GM19193 (cell line): ENCODE data around the gene ACAA1.

Experiments used
- POLR2A ChIP-seq: IDR thresholded peaks from 4 replicates; pipeline ENCODE4 v1.6.1; 2011; ENCODE audit not compliant: insufficient read depth, insufficient read length; ENCODE audit errors: extremely low read depth

ACAA1 gene, protein sequence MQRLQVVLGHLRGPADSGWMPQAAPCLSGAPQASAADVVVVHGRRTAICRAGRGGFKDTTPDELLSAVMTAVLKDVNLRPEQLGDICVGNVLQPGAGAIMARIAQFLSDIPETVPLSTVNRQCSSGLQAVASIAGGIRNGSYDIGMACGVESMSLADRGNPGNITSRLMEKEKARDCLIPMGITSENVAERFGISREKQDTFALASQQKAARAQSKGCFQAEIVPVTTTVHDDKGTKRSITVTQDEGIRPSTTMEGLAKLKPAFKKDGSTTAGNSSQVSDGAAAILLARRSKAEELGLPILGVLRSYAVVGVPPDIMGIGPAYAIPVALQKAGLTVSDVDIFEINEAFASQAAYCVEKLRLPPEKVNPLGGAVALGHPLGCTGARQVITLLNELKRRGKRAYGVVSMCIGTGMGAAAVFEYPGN

GRCh38 chr3:38136777-38137614 is at the start of gene ACAA1:
TSS of gene ACAA1 (minus strand) at chr3:38137127. CDS start at chr3:38137035, 92 bp downstream.
- peak; percentile 89 for TF ChIP-seq POLR2A

DNA sequence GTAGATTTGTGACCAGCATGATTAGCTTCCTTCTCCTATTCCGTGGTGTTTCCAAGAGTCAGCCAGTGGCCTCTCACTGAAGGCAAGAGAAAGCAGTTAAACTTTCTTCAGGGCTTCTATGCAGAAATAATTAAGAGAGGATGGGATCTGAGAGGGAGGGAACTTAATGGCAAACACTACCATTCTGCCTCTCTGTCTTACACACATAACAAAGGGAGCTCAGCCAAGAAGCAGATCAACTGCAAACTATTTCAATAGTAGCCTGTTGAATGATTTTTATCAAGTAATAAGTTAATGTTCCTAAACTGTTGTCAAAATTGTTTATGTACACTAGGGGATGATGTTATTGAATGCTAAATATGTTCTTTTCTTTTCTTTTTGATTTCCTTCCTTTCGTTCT is 40.3 kb upstream of the ACAA1 start:
- TF ChIP-seq POLR2A, result no peak

GRCh38 chr3:38173834-38174418 is 37.0 kb upstream of the ACAA1 start:
- TF ChIP-seq POLR2A, result no peak

DNA sequence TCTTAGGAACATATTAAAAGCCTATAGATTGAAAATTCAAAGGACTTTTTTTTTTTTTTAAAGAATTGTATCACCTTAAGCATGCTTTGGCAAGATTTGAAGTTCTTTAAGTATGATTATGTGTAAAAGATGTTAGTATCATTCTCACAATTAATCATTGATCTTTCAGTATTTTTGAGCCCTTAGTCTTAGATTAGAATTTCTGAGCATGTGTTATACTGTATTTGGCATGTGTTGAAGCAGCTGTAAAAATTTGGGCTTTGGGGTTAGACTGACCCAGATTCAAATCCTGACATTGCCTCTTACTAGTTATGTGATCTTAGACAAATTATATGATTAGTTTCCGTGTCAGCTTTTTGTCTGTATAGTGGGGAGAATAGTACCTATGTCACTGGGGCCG is 34.7 kb upstream of the ACAA1 start:
- no peak for TF ChIP-seq POLR2A

GRCh38 chr3:38170722-38171121 is 33.8 kb upstream of the ACAA1 start:
- TF ChIP-seq POLR2A, result no peak

GRCh38 chr3:38169027-38169317 is 32.0 kb upstream of the ACAA1 start:
- TF ChIP-seq POLR2A, result no peak

DNA sequence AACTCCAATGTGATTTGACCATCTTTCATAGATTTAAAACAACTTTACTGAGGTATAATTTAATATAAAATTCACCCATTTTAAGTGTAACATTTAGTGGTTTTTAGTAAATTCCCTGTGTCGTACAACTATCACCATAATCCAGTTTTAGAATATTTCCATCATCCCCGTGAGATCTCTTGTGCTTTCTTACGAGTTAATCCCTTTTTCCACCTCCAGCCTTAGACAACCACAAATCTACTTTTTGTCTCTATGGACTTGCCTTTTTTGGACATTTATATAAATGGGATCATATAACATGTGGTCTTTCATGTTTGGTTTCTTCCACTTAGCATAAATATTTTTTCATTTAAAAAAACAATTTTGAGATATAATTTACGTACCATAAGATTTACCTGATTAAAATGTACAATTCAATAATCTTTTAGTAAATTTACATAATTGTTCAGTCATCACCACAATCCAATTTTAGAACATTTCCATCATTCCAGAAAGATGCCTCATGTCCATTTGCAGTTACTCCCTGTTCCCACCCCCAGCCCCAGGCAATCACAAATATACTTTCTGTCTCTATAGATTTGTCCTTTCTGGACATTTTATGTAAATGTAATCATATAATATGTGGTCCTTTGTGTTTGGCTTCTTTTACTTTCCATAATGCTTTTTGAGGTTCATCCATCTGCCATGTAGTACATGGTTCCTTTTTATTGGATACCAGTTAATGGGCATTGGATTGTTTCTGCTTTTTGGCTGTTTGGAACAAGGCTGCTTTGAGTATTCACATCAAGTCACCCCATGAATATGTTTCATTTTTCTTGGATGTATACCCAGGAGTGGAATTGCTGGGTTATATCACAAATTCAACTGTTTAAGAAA is 31.5 kb upstream of the ACAA1 start:
- no peak for TF ChIP-seq POLR2A

DNA sequence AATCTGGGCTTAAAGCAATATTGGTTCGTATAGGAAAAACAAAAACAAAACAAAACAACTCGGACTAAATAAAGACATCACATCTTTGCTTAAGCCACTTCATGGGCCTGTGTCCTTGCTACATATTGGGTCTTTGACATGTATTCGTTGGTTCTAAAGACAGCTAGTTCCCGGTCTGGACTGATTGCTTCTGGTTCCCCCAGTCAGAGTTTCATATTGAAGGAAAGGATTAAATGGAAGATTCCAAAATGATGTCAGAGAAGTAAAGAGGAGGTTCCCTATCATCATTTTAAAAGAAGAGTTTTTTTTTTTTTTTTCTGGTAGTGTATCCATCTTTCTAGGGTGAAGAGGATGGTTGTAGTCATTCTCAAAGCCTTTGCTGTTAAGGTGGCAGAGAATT is 30.7 kb upstream of the ACAA1 start:
- no peak for TF ChIP-seq POLR2A

DNA sequence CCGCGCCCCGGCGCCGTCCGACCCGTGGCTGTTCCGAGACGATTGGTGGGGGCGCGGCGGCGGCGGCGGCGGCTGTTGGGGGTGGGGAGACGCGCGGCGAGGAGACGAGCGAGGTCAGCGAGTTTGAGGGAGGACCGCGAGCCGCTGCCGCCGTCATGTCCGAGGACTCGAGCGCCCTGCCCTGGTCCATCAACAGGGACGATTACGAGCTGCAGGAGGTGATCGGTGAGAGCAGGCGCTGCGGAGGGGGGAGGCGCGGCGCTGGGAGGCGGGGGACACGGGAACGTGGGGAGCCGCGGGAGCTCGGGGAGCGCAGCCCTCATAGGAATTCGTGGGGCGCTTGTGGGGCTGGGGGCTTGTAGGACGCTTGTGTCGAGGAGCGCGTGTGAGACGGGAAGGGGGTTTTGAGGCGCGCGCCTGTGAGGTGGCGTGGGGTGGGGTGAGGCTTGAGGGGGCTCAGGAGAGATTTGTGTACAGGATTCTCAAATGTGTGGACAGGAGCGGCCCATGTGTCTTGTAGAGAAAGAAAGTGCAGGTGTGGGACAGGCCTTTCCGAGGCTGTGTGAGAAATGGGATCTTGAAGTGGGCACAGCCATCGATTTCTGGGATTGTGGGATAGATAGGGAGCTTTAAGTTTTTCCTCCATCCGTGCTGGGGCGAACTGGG is 28.9 kb upstream of the ACAA1 start:
- no peak for TF ChIP-seq POLR2A

GRCh38 chr3:38164952-38165721 is 28.2 kb upstream of the ACAA1 start, which contains the start of gene OXSR1:
TSS of gene OXSR1 (plus strand) at chr3:38165537. CDS start at chr3:38165877, 340 bp downstream.
- TF ChIP-seq POLR2A, result peak; percentile 82

DNA sequence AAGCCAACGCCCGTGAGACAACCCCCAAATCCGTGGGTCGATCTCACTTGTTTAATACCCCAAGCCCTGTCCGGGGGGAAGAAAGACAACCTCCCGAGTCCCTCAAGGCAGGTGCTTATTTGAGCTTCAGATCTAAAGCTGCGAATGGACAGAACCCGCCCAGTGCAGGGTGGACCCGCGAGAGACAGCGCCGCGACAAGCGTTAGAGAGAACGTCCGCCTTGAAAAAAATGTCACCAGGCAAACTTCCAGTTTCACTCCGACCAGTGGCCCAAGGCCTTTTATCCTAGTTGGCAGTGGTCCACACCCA is 27.7 kb upstream of the ACAA1 start:
- TF ChIP-seq POLR2A, result no peak

DNA sequence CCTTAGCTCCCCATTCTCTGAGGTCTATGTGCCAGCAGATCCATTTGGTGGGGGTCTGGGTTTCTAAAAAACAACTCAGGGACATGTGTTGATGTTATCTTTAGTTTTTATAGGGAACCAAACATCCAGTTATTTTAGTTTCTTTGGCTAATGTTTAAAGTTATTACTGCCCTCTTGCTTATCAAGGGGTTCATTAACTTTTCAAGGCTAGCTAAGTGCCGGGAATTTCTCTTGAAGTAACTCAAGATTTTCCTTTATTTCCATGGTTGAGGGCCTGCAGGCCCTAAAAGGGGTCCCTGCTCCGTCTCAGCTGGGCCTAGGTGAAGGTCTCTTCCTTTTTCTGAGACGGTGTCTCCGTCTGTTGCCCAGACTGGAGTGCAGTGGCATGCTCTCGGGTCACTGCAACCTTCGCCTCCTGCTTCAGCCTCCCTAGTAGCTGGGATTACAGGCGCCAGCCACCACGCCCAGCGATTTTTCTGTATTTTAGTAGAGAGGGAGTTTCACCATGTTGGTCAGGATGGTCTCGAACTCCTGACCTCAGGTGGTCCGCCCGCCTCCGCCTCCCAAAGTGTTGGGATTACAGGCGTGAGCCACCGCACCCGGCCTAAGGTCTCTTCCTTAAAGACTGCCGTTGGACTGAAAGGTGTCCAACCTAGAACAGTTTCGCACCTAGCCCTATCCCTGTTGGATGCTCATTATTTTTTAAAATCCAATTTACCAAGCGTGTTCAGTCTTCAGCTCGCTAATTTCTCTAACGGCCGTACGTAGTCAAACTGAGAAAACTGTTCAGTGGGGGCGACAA is 27.1 kb upstream of the ACAA1 start:
- TF ChIP-seq POLR2A, result no peak

- TF ChIP-seq POLR2A, result no peak
Observed at GRCh38 chr3:38163117-38163840, 26.4 kb upstream of the ACAA1 start.

GRCh38 chr3:38158472-38158871 is 21.5 kb upstream of the ACAA1 start:
- TF ChIP-seq POLR2A, result no peak
